ENCODE measurements around the gene EMB.
"Not testable (repeated sequence)": the region's sequence is repeated elsewhere in the genome, so short reads cannot be mapped to it uniquely, and the experiment has no call there.

Gene EMB

DNA sequence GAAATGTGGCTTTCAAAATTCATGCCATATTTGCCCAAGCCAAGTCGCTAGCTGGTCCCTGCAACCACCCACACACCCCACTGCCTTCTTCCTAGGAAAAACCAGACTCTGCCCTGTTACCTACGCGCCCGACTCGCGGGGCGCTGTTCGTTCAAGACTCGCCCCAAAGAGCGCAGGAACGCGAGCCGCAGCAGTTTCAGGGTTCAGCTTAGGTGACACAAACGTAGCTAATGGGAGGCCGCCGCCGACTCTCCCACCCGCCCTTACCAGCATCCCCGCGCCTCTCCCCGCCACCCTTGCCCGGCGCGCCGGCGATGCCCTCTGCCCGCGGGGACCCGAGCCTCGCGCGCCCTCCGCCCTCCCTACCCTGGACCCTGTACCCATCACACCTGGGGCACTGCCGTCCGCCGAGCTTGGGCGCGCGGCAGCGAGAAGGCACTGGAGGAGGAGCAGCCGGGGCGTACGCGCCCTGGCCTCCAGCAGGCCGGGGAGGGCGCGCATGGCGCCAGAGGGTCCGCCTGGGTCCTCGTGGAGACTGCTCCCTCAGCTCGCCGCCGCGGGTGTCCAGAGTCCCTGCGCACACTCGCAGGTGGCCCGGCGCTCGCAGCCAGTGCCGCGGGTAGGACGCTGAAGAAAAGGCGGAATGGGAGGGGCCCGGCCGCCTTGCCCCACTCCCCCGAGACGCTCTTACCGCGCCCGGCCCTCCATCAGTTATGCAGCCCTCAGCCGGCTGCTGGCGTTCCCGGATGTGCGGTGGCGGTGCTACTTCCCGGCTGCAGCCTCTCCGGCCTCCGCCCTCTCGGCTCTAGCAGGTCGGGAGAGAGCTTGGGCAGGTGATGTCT lies at the start of gene EMB:
Gene EMB, minus strand, starts transcription at position 638 of the 842 bp plus-strand sequence. Its CDS starts 137 bp downstream, at position 501.
- DNase-seq (ENCODE audit: low spot score): no peak

DNA sequence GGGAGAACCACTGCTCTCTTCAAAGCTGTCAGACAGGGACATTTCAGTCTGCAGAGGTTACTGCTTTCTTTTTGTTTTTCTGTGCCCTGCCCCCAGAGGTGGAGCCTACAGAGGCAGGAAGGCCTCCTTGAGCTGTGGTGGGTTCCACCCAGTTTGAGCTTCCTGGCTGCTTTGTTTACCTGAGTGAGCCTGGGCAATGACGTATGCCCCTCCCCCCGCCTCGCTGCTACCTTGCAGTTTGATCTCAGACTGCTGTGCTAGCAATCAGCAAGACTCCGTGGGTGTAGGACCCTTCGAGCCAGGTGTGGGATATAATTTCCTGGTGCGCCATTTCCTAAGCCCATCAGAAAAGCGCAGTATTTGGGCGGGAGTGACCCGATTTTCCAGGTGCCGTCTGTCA lies 48.4 kb upstream of the EMB start:
- not testable (repeated sequence) for DNase-seq (ENCODE audit: low spot score)

DNA sequence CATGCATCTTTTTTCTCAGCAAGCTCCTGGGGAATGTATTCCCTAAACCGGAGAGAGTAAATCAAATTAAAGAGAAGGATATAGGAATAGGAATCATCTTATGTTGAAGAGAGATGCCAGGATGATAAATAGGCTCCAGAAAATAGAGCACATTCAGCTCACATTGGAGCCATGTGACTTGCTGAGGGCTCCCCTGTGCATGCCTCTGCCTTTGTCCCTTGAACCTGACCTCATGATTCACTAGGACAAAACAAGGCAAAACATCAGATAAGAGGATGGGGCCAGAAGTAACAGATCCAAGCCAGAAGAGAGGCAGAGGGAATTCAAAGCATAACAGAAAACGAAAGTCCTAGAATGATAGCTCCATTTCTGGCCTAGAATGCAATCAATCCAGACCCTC lies 37.7 kb upstream of the EMB start:
- not testable (repeated sequence) for DNase-seq (ENCODE audit: low spot score)

DNA sequence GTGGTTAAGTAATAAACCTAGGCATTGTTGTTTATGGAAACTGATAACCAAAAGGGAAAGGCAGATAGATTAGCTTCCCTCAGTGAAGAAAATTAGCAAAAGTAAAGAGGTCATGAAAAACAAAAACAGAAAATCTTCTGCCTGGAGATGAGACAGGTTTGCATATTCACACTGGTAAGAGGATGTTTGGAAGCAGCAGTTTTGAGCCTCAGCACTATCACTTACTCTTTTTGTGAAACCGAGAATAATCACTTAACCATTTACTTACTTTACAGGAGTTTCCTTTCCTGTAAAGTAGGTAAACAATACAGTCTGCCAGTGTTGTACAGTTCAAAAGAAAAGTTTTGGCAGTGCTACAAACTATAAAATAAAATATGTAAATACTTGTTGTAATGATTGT lies 35.5 kb upstream of the EMB start:
- DNase-seq (ENCODE audit: low spot score): no peak

GRCh38 chr5:50465015-50465414 lies 23.9 kb upstream of the EMB start:
- DNase-seq (ENCODE audit: low spot score): not testable (repeated sequence)

- no peak for DNase-seq (ENCODE audit: low spot score)
Observed at GRCh38 chr5:50463726-50464125, 22.6 kb upstream of the EMB start.

DNA sequence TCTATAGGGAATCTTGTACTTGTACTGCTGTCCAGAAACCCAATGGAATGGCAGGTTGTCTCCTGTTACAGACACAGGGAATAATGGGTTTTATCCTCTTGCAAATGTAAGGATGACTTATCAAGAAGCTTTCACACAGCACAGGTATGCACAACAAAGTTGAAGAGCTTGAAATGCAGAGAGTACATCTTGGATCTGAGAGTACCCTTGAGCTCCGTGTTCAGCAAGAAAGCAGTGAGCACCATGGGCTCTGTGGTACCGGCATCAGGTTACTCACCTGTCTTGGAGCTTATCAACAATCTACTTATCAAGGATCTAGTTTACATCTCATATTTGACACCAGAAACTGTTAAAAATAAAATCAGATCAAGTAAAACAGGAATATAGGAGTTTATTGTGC lies 22.0 kb upstream of the EMB start:
- DNase-seq (ENCODE audit: low spot score): no peak

DNA sequence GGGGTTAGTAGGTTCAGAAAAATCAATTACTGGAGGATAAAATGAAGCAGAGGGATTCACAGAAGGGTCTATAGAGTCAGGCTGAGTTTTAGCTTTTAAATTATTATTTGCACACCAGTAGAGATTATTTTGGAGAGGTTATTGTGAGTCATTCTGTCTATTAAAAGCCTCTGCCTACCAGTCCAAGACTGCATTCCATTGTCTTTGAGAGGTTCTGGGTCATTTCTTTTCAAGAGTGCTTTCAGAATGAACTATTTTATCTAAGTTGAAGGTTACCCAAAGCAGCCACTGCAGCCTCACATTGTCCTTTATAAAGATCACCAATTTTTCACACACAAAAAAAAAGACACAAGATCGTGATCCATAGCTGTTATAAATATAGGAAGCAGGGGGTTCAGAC lies 21.5 kb upstream of the EMB start:
- not testable (repeated sequence) for DNase-seq (ENCODE audit: low spot score)

DNA sequence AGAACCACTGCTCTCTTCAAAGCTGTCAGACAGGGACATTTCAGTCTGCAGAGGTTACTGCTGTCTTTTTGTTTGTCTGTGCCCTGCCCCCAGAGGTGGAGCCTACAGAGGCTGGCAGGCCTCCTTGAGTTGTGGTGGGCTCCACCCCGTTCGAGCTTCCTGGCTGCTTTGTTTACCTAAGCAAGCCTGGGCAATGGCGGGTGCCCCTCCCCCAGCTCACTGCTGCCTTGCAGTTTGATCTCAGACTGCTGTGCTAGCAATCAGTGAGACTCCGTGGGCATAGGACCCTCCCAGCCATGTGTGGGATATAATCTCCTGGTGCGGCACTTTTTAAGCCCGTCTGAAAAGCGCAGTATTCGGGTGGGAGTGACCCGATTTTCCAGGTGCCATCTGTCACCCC lies 17.3 kb upstream of the EMB start:
- not testable (repeated sequence) for DNase-seq (ENCODE audit: low spot score)

DNA sequence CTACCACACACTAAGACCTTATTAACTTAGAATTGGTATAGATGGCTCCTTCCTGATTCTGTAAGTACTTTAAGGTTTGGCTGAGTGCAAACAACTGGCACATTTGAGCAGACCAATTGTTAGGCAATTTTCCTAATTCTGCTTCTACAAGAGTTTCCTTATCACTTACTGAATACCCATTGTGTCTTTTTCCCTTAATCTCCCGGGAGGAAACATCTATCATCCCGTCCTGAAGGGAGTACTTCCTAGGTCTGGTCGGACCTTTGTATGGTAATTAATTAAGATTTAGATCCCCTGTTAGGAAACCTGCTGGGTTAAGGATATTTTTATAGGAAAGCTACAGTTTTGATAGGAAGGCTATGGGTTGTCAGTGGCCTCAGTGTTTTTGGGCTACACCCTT lies 8.2 kb upstream of the EMB start:
- not testable (repeated sequence) for DNase-seq (ENCODE audit: low spot score)

DNA sequence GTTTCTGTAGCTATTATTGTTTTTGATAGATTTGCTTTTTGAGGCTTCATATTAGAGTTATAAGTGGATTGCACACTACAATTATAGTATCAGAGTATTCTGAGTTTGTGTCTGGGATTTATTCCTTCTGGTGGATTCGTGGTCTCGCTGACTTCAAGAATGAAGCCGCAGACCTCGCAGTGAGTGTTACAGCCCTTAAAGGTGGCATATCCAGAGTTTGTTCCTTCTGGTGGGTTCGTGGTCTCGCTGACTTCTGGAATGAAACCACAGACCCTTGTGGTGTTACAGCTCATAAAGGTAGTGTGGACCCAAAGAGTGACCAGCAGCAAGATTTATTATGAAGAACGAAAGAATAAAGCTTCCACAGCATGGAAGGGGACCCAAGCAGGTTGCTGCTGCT lies 6.9 kb upstream of the EMB start:
- no peak for DNase-seq (ENCODE audit: low spot score)

DNA sequence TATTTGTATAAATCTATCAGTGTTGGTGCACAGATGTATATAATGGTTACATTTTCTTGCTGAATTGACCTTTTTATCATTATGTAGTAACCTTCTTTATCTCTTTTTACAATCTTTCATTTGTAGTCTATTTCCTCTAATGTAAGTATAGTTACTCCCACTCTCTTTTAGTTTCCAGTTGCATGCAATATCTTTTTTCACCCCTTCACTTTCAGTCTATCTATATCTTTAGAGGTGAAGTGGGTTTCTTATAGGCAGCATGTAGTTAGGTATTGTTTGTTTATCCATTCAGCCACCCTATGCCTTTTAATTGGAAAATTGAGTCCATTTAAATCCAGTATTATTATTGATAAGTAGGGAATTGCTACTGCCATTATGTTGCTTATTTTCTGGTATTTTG lies 6.1 kb upstream of the EMB start:
- no peak for DNase-seq (ENCODE audit: low spot score)

GRCh38 chr5:50445296-50445949 lies 4.3 kb upstream of the EMB start:
- no peak for DNase-seq (ENCODE audit: low spot score)

DNA sequence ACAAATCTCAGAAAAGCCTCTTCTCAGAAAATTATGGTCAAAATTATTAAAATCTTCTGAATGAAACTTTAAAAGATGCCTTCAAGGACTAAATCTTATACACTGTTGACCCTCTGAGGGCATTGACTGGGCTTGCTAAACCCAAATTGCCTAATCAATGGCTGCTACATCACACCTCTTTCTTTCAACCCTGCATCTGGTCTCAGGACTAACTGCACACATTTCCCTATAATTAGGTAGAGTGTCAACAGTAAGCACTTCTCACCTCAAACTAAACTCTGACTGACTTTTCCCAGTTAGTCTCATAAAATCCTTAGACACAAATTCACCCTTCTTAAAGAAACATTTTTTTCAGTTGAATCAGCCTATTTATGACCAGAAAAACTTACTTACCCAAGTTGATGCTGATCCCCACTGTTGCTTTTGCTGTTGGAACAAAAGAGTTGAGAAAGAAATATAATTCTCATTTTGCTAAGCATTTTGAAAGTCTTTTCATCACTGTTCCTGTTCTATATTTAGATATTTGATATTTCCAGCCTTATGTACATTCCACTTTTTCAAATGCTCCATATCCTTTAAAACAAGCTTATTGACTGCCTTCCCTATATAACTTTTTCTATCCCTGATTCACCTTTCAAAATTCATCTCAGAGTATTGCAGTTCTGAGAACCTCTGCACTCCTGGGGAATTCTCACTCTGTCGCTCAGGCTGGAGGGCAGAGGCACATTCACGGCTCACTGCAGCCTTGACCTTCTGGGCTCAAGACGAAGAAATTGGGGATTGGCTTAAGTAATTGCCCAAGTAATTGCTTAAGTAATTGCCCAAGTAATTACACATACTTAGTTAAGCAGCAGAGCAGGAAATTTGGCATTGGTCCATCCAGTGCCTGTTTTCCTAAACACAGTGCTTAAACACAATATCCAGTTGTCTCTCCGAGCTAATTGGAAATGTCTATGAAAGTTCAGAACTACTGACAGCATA lies 1.8 kb upstream of the EMB start:
- not testable (repeated sequence) for DNase-seq (ENCODE audit: low spot score)

GRCh38 chr5:50441493-50441955 lies 436 bp upstream of the EMB start:
- DNase-seq (ENCODE audit: low spot score): no peak

DNA sequence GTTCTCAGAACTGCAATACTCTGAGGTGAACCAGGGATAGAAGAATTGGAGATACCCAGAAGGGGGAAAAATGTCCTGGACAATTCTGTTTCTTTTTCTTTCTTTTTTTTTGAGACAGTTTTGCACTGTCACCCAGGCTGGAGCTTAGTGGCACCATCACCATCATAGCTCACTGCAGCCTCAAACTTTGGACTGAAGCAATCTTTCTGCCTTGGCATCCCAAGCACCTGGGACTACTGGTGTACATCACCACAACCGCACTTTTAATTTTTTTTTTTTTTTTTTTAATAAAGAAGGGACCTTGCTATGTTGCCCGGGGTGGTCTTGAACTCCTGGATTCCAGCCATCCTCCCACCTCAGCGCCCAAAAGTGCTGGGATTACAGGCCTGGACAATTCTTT lies 1.9 kb downstream of the EMB start:
- DNase-seq (ENCODE audit: low spot score): no peak

DNA sequence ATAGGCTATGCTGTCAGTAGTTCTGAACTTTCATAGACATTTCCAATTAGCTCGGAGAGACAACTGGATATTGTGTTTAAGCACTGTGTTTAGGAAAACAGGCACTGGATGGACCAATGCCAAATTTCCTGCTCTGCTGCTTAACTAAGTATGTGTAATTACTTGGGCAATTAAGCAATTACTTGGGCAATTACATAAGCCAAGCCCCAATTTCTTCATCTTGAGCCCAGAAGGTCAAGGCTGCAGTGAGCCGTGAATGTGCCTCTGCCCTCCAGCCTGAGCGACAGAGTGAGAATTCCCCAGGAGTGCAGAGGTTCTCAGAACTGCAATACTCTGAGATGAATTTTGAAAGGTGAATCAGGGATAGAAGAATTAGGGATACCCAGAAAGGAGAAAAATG lies 3.0 kb downstream of the EMB start:
- DNase-seq (ENCODE audit: low spot score): not testable (repeated sequence)

DNA sequence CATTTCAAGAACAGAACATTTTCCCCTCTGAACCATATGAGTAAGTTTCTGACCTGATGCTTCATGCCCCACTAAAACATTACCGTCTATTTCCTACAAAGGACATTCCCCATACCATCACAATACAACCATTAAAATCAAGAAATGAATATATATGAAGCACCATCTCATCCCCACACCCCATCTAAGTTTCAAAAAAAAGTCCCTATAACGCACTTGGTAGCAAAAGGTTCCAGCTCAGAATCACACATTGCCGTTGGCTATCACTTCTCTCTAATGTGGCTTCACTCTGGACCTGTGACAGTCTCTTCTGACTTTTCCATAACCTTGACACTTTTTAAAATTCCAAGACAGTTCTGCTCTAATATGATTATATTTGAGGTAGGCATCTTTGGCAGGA lies 5.9 kb downstream of the EMB start:
- no peak for DNase-seq (ENCODE audit: low spot score)

GRCh38 chr5:50431133-50431904 lies 9.8 kb downstream of the EMB start:
- DNase-seq (ENCODE audit: low spot score): not testable (repeated sequence)

DNA sequence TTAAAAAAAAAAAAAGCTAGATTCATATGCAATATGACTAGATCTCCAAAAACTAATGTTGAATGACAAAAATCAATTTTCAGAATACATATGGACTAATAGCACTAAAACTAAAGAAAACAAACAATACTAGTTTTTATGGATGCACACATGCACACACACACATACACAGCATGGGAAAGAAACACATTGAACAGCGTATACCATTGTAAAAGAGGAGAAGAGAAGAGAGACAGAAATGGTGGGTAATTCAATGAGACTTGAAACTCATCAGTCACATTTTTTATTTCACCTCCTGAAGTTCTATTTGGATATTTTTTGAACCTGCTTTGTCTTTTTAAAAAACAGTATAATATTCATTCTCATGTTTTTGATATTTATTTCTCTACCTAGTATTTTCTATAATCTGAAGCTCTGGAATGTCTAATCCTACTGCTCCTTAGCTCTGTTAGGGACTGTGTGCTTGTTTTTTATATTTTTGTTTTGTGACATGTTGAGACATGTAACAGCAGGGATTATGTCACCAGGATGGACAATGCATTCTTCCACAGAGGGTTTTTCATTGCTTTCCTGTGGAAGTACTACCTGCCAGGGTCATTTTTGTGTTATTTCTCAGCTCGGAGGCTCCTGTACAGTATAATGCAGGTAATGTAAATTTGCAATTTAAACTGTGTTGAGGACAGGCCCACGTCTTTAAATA lies 17.8 kb downstream of the EMB start:
- DNase-seq (ENCODE audit: low spot score): not testable (repeated sequence)

All from hematopoietic multipotent progenitor cell treated with erythropoietin and hydrocortisone succinate and interleukin-3 and kit ligand, for 17 days (in vitro differentiated cells).